Breast epithelium (tissue), 4 donors: ENCODE results near the gene PNISR. TPM values are rescaled to one million over a fixed set of nuclear protein-coding genes. Genes with fewer than 3 reads are reported as not detected.
A peak's percentile ranks its signal among the peaks of the same experiment; 100 is the strongest.
"Not testable (repeated sequence)": the region's sequence is repeated elsewhere in the genome, so short reads cannot be mapped to it uniquely, and the experiment has no call there.

Experiments
- DNase-seq, 2 donors: peaks; one replicate each; pipeline ENCODE4 v3.0.0-alpha.2; 2019; ENCODE audit warnings: low spot score in 2 of 2
- H3K27ac ChIP-seq, 2 donors: fragments of 200-600 bp; sonication (generic) in 1 of 2; one replicate each; pipeline ENCODE4 v1.5.1; 2016 to 2019; ENCODE audit warnings: mild to moderate bottlenecking in 1 of 2
- H3K27me3 ChIP-seq, 2 donors: fragments of 200-600 bp; sonication (generic) in 1 of 2; one replicate each; pipeline versions ENCODE4 v1.5.1 to v1.6.0; 2017 to 2019; ENCODE audit warnings: control low read depth in 1 of 2, mild to moderate bottlenecking in 1 of 2
- H3K36me3 ChIP-seq: fragments of 200-600 bp; one replicate; pipeline ENCODE4 v1.5.1; 2019
- H3K4me1 ChIP-seq, 2 donors: fragments of 200-600 bp; sonication (generic); one replicate each; pipeline ENCODE4 v1.5.1; 2016 to 2019; ENCODE audit warnings: control low read depth in 1 of 2
- H3K4me3 ChIP-seq, 3 donors: fragments of 200-600 bp; sonication (generic); 1 replicate in 2 of 3; 2 replicates in 1 of 3; pipeline ENCODE4 v1.5.1; 2016 to 2019; ENCODE audit warnings: mild to moderate bottlenecking in 3 of 3, moderate library complexity in 2 of 3
- H3K9me3 ChIP-seq, 2 donors: fragments of 200-600 bp; sonication (generic) in 1 of 2; one replicate each; pipeline ENCODE4 v1.5.1; 2016 to 2019; ENCODE audit warnings: control low read depth in 1 of 2
- CTCF ChIP-seq, 3 donors: fragments of 450-650 bp; IDR thresholded peaks; one replicate each; pipeline ENCODE4 v1.5.1; 2016 to 2017; ENCODE audit warnings: antibody characterized with exemption in 3 of 3, mild to moderate bottlenecking in 3 of 3, moderate library complexity in 3 of 3
- POLR2A ChIP-seq: fragments of 450-650 bp; IDR thresholded peaks from one replicate; pipeline ENCODE4 v1.6.1; 2016; ENCODE audit warnings: antibody characterized with exemption, mild to moderate bottlenecking, moderate library complexity
- POLR2AphosphoS5 ChIP-seq, 3 donors: sonication (generic); formaldehyde crosslinking; IDR thresholded peaks; one replicate each; pipeline ENCODE4 v1.6.1; 2017; ENCODE audit warnings: antibody characterized with exemption in 3 of 3
- intact Hi-C: fragments of 100-400 bp; cut with DNase I; formaldehyde crosslinking; loops from one replicate; pipeline ENCODE4 v1.15.1; 2023; ENCODE audit warnings: low total_unique reads
- total RNA-seq, 3 donors: library from RNA; depleted of rRNA; stranded (reverse); fragments of >200 nt; gene quantifications; one replicate each; pipeline ENCODE4 v1.1.0, GENCODE V29; 2016

Gene PNISR
- 100 to 1,000 TPM; 133 to 294 (median 206) TPM for total RNA-seq

GRCh38 chr6:99424761-99425646 is at the start of gene PNISR:
PNISR (minus strand) TSS chr6:99425308; CDS start chr6:99414659, 10,649 bp downstream.
- Histone ChIP-seq H3K36me3 (no peaks in the 10 kb centered on the region), H3K4me3 (peak within 1 kb of the TSS; percentile 63 to 92 (median 84)), H3K4me1 (peaks cover 0 to 25% of the 10 kb centered on the region in 2 donors), H3K9me3 (no peaks in the 10 kb centered on the region), H3K27me3 (no peaks in the 10 kb centered on the region), H3K27ac (peak within 1 kb of the TSS; percentile 96)
- intact Hi-C loops = no loop called here
- peak; percentile 86 to 96 for DNase-seq
- TF ChIP-seq POLR2AphosphoS5 (IDR thresholded peaks at IDR 0.05) = peak; percentile 69 to 96 (median 92)
- no peak for TF ChIP-seq POLR2A

- no peak overlapping the region for H3K4me3 ChIP-seq
- H3K9me3 ChIP-seq = no peaks in the 10 kb centered on the region
- H3K36me3 ChIP-seq = no peaks in the 10 kb centered on the region
- intact Hi-C loops = no loop called here
- H3K27me3 ChIP-seq = no peaks in the 10 kb centered on the region
- no peak overlapping the region for H3K27ac ChIP-seq
- no peak for DNase-seq
- no peak for TF ChIP-seq CTCF (IDR thresholded peaks at IDR 0.05)
- no peak for TF ChIP-seq POLR2AphosphoS5 (IDR thresholded peaks at IDR 0.05)
- TF ChIP-seq POLR2A = no peak
- H3K4me1 ChIP-seq = no peaks in the 10 kb centered on the region
These were observed 48.6 kb upstream of the PNISR start for GRCh38 chr6:99473730-99474129.

GRCh38 chr6:99471638-99472037 is 46.5 kb upstream of the PNISR start:
- no peak overlapping the region for H3K27ac ChIP-seq
- H3K27me3 ChIP-seq = no peaks in the 10 kb centered on the region
- no peak overlapping the region for H3K4me3 ChIP-seq
- H3K9me3 ChIP-seq = no peaks in the 10 kb centered on the region
- no peaks in the 10 kb centered on the region for H3K4me1 ChIP-seq
- intact Hi-C loops = no loop called here
- TF ChIP-seq POLR2A (no peak), POLR2AphosphoS5 (IDR thresholded peaks at IDR 0.05) (no peak), CTCF (IDR thresholded peaks at IDR 0.05) (no peak)
- H3K36me3 ChIP-seq = no peaks in the 10 kb centered on the region
- no peak for DNase-seq

- Histone ChIP-seq H3K27me3 (no peaks in the 10 kb centered on the region), H3K36me3 (no peaks in the 10 kb centered on the region), H3K4me3 (no peak overlapping the region), H3K9me3 (no peaks in the 10 kb centered on the region), H3K27ac (no peak overlapping the region), H3K4me1 (no peaks in the 10 kb centered on the region)
- DNase-seq = no peak
- intact Hi-C loops = no loop called here
- TF ChIP-seq CTCF (IDR thresholded peaks at IDR 0.05) = peak in 2 of 3 donors; percentile 41 to 44
- no peak for TF ChIP-seq POLR2A
- TF ChIP-seq POLR2AphosphoS5 (IDR thresholded peaks at IDR 0.05) = no peak
These were observed 42.5 kb upstream of the PNISR start for GRCh38 chr6:99467509-99468106.

GRCh38 chr6:99459133-99459532 is 34.0 kb upstream of the PNISR start:
- intact Hi-C loops, H3K27ac ChIP-seq, H3K27me3 ChIP-seq, H3K36me3 ChIP-seq, H3K9me3 ChIP-seq, DNase-seq, H3K4me3 ChIP-seq, H3K4me1 ChIP-seq: not testable (repeated sequence)

- Histone ChIP-seq H3K27me3 (no peaks in the 10 kb centered on the region), H3K9me3 (peaks cover 0 to 5% of the 10 kb centered on the region in 2 donors), H3K36me3 (no peaks in the 10 kb centered on the region), H3K27ac (no peak overlapping the region), H3K4me1 (no peaks in the 10 kb centered on the region), H3K4me3 (no peak overlapping the region)
- TF ChIP-seq POLR2A (no peak), POLR2AphosphoS5 (IDR thresholded peaks at IDR 0.05) (no peak), CTCF (IDR thresholded peaks at IDR 0.05) (no peak)
- intact Hi-C loops = no loop called here
- DNase-seq = no peak
These were observed 33.2 kb upstream of the PNISR start for GRCh38 chr6:99458319-99458718.
